Measurements from ENCODE around the gene KLF13.

- TF ChIP-seq, protein P1, sequence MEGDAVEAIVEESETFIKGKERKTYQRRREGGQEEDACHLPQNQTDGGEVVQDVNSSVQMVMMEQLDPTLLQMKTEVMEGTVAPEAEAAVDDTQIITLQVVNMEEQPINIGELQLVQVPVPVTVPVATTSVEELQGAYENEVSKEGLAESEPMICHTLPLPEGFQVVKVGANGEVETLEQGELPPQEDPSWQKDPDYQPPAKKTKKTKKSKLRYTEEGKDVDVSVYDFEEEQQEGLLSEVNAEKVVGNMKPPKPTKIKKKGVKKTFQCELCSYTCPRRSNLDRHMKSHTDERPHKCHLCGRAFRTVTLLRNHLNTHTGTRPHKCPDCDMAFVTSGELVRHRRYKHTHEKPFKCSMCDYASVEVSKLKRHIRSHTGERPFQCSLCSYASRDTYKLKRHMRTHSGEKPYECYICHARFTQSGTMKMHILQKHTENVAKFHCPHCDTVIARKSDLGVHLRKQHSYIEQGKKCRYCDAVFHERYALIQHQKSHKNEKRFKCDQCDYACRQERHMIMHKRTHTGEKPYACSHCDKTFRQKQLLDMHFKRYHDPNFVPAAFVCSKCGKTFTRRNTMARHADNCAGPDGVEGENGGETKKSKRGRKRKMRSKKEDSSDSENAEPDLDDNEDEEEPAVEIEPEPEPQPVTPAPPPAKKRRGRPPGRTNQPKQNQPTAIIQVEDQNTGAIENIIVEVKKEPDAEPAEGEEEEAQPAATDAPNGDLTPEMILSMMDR (IDR thresholded peaks at IDR 0.05) = no peak
- TF ChIP-seq POLR2A (IDR thresholded peaks at IDR 0.05) = no peak
These were observed 73.0 kb downstream of the KLF13 start for GRCh38 chr15:31399544-31400171.
